ENCODE data around the gene WDFY4.
"Not testable (repeated sequence)": the region's sequence is repeated elsewhere in the genome, so short reads cannot be mapped to it uniquely, and the experiment has no call there.

WDFY4 gene, protein sequence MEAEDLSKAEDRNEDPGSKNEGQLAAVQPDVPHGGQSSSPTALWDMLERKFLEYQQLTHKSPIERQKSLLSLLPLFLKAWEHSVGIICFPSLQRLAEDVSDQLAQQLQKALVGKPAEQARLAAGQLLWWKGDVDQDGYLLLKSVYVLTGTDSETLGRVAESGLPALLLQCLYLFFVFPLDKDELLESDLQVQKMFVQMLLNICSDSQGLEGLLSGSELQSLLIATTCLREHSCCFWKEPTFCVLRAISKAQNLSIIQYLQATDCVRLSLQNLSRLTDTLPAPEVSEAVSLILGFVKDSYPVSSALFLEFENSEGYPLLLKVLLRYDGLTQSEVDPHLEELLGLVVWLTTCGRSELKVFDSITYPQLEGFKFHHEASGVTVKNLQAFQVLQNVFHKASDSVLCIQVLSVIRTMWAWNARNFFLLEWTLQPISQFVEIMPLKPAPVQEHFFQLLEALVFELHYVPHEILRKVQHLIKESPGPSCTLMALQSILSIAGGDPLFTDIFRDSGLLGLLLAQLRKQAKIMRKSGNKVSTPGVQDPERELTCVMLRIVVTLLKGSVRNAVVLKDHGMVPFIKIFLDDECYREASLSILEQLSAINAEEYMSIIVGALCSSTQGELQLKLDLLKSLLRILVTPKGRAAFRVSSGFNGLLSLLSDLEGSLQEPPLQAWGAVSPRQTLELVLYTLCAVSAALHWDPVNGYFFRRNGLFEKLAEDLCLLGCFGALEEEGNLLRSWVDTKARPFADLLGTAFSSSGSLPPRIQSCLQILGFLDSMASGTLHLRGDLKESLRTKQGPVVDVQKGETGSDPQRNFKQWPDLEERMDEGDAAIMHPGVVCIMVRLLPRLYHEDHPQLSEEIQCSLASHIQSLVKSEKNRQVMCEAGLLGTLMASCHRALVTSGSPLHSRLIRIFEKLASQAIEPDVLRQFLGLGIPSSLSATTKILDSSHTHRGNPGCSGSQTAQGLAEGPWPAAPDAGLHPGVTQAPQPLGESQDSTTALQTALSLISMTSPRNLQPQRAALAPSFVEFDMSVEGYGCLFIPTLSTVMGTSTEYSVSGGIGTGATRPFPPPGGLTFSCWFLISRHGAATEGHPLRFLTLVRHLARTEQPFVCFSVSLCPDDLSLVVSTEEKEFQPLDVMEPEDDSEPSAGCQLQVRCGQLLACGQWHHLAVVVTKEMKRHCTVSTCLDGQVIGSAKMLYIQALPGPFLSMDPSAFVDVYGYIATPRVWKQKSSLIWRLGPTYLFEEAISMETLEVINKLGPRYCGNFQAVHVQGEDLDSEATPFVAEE (N-terminal part only)

DNA sequence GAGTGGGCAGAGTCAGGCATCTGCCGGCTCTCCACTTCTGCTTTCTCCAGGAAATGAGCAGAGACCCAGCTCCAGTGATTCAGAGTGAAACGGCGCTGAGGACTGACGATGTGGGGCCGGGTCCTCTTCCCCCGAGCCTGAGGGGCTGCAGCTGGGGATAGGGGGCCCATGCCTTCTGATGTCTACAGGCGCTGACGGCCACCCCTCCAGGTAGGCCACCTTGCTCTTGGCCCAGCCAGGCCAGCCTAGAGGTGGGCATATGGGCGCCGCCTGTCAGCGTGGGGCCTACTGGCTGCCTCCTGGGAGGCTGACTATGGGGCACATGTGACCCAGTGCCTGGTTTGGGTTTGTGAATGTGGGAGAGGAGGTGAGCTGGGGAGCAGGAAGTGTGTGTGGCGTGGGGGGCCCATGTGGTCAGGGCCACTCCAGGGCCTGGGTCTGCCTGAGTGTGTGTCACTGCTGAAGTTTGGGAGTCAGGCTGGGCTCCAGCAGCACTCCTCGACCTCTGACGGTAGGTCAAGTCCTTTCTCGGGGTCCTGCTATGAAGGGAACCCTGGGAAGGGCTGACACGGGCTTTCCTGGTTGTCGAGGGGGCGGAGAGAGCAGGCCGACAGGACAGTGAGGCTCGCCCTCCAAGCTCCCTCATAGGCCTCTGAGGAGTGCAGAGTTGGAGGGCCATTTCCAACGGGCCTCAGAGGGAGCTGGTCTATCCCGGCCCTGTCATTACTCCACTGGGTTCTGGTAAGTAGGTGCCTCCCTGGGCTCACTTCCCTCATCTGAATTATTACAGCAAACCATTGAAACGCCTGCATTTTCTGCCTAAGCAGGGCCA, at the start of gene WDFY4:
TSS of gene WDFY4 (plus strand) at position 82 of the 832 bp plus-strand sequence. CDS start 24,860 bp downstream, outside the sequence.
- DNase-seq (ENCODE audit: low read depth), result no peak

DNA sequence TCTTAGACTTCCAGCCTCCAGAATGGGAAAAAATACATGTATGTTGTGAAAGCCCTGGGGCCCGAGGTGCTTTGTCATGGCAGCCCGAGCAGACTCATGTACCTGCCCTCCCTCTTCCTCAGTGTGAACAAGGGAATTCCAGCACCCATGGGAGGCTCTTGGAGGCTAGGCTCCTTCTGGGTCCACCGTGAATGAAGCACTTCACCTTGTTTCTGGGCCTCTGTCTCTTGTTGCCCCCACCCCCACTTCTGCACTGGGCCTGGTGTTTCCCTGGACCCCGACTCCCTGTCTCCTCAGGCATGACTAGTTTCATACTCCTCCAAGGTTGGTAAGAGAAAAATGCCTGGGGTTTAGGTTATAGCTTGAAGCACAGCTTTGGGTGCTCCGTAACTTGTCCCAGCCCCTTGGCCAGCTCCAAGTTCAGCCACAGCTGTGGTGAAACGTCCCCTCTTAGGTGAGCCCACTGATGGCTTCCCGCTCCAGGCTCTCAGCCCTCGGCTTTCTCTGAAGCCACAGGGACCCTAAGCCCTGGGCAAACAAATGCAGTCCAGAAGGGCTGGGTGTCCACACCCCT, 49.6 kb upstream of the WDFY4 start:
- no peak for DNase-seq (ENCODE audit: low read depth)

DNA sequence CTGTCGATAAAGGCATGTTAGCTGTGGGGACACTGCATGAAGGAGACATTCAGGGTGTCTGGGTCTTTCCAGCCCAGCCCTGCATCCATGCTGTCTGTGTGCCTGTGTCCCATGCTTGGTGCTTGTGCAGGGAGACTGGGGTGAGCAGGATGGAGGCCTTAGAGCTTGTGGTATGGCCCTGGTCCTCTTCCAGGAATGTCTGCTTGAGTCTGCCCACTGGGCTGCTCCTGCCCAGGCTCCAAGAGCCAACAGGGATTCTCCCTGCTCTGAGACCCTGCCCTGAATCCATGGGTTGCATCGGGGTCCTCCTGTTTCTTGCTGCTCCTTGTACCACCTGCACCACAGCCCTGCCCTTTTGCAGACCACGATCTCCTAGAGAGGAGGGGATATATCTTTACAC, 48.4 kb upstream of the WDFY4 start:
- DNase-seq (ENCODE audit: low read depth), result no peak

DNA sequence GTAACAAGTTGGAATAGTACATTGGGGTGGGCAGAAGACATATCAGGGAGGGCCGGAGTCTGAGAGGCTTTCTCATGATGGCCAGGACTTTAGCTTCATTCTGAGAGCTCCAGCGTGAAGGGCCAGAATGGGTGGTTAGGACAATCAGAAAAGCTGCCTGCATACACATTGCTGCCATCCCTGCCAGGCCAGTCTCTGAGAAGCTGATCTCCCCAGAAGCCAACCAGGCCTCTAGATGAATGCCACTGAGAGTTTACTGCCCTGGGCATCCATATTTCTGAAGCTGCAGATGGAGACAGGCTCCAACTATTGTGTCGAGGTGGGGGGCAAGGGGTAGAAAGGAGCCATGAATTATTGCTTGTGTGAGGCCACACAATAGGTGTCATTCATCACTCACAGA, 47.8 kb upstream of the WDFY4 start:
- no peak for DNase-seq (ENCODE audit: low read depth)

DNA sequence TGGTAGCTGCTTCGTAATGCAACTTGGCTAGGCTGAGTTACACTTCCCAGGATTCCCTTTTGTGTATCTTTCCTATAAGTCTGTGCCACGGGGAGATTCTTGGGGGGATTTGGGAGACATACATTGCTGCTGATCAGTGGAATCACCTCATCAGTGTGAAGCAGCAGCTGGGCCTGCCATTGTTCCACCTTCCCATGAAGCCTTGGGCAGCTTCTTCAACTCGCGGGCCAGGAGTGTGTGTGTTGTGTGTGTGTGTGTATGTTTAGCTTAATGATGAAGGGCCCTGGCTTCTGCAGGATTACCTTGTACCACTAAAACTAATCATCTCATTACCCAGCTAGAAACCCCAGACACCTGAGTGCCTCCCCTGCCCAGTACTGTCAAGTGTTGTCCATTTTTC, 46.5 kb upstream of the WDFY4 start:
- no peak for DNase-seq (ENCODE audit: low read depth)

DNA sequence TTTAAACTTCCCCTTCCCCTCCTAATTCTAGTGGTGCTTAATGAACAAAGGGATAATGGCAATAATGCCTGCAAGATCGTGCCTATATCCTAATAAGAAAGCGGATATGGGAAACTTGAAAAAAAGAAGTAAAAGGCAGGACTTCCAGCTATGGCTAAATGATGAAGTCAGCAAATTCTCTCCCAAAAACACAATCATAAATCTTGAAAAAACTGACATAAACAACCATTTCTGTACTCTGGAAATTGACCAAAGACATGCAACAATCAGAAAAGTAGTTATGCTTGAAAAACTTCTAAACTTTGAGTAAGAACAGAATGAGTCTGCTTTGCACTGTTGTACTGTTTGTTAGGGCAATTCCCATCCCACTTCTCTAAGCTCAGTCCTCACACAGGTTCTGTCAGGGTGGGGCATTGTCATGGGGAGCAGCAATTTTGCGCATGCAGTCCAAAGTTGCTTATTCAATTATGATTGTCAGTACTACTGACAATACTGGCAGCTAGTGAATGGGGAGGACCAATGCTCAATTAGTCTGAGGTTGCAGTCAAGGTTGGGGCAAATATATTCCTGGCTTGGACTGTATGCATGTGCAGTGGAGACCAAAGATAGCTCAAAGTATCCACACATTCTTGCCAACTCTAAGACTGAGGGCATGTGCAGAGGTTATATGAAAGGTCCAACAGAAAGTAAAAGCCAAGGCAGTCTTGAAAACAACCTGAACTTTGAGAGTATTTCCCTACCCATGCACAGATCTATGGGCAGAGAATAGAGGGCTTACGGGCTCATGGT, 45.7 kb upstream of the WDFY4 start:
- no peak for DNase-seq (ENCODE audit: low read depth)

DNA sequence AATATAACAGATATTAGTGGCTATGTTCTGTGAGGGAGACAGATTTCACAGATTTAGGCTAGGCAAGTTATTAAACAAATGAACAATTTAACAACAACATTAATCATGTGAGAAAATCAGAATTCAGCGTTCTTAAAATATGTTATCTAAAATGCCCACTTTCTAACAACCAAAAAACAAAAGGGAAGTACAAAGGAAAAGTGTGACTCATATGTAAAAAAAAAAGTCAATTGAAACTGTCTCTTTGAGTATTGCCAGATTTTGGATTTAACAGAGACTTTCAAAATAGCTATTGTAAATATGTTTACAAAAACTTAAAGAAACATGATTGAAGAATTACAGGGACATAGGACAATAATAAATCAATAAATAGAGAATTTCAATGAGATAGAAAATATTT, 45.0 kb upstream of the WDFY4 start:
- DNase-seq (ENCODE audit: low read depth), result no peak

DNA sequence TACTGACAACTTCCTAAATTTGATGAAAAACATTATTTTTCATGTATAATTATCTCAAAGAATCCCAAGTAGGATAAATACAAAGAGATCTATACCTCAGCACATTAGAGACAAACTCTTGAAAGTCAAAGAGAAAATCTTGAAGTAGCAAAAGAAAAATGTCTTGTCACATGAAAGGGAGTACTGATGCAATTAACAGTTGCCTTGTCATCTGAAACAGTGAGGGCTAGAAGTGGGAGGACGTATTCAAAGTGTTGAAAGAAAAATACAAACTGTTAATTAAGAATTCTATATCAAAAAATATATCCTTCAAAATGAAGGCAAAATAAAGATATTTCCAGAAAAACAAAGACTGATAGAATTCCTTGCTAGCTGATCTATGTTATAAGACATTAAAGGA, 44.3 kb upstream of the WDFY4 start:
- no peak for DNase-seq (ENCODE audit: low read depth)

DNA sequence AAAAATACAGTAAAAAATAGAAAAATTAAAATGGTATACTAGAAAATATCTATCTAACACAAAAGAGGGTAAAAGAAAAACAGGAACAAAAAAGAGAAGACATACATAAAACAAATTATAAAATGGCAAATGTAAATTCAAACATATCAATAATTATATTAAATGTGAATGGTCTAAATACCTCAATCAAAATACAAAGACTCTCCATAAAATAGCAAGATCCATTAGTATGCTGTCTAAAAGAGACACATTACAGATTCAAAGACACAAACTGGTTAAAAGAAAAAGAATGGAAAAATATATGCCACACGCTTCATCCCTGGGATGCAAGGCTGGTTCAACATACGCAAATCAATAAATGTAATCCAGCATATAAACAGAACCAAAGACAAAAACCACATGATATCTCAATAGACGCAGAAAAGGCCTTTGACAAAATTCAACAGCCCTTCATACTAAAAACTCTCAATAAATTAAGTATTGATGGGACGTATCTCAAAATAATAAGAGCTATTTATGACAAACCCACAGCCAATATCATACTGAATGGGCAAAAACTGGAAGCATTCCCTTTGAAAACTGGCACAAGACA, 43.5 kb upstream of the WDFY4 start:
- not testable (repeated sequence) for DNase-seq (ENCODE audit: low read depth)

DNA sequence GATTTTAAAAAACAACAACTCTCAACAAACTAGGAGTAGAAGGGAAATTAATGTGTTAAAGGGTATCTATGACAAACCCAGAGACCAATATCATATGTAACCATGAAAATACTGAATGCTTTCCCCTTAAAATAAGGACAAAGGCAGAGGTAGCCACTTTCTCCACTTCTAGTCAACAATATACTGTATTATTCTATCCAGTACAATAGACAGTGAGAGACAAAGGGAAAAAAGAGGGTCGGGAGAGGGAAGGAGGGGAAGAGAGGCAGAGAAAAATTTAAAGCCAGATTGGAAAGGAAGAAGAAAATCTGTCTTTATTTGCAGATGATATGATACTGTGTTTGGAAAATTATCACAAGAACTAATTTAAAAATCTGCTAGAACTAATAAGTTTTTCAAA, 39.1 kb upstream of the WDFY4 start:
- no peak for DNase-seq (ENCODE audit: low read depth)

DNA sequence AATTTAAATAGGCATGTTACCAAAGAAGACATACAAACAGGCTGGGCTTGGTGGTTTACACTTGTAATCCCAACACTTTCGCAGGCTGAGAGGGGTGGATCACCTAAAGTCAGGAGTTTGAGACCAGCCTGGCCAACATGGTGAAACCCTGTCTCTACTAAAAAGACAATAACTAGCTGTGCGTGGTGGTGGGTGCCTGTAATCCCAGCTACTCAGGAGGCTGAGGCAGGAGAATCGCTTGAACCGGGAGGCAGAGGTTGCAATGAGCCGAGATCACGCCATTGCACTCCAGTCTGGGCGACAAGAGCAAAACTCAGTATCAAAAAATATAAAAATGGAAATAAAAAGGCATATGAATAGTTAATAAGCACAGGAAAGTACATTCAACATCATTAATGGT, 37.6 kb upstream of the WDFY4 start:
- DNase-seq (ENCODE audit: low read depth), result not testable (repeated sequence)

DNA sequence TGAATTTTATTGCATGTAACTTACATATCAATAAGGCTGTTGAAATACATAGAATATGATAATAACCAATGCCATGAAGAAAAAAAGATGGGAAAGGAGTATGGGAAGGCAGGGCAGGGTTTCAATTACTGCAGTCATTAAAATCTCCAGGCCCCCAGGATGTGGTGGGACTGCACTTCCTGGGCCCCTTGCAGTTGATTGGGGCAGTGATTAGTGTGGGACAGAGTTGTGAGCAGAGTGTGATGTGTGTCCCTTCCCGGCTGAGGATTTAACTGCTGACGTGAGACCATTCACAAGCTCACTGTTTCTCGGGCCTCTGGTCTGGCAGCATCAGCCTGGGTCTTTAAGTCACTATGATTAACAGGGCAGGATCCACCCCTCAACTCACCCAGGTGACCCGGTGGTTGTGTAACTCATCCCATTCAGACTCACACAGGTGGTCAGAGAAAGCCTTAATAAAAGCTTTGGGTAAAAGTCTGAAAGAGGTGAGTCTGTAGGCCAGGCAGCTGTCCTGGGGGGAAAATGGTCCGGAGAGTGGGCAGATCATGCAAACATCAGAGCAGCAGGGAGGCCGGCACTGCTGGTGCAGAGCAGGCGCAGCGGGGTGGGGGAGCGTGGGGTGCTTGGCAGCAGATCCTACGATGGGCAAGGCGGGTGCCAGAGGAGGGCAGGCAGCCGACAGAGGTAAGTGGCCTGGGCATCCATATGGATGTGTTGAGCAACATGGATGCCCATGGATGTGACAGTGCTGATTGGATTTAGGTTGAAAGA, 36.3 kb upstream of the WDFY4 start:
- DNase-seq (ENCODE audit: low read depth), result no peak

DNA sequence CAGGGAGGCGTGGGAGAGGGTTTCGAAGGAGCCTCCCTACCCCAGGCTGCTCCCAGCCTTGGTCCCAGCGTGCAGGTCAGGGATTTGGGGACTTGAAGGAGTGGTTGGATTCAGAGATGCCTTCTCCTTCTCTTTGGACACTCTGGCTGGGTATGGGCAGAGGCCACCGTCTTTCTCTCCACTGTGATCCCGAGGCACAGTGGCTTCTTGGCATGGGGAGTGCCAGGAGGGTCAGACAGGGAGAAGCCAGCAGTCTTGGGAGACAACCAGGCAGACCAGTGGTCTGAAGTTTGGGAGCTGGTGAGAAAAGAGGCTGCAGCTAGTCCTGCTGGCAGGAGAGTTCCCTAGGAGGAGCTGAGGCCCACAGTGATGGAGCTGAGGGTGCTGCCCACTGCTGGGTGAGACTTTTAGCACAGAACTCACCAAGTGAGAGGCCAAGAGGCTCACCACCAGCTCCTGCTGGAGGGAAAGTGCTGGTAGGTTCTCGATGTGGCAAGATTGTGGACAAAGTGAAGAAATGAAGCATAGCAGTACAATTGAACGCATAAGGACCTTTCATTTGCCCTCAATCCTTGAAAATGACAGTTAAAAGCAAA, 35.2 kb upstream of the WDFY4 start:
- DNase-seq (ENCODE audit: low read depth), result no peak

DNA sequence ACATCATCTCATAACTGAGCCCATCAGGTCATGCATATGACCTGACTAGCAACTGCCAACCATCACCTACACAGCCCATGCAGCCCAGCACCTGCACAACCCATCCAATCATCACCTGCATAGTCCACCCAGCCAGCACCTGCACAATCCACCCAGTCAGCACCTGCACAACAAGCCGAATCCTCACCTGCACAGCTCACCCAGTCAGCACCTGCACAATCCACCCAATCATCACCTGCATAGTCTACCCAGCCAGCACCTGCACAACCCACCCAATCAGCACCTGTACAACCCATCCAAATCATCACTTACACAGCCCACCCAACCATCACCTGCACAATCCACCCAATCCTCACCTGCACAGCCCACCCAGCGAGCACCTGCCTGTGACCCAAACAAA, 33.4 kb upstream of the WDFY4 start:
- no peak for DNase-seq (ENCODE audit: low read depth)

DNA sequence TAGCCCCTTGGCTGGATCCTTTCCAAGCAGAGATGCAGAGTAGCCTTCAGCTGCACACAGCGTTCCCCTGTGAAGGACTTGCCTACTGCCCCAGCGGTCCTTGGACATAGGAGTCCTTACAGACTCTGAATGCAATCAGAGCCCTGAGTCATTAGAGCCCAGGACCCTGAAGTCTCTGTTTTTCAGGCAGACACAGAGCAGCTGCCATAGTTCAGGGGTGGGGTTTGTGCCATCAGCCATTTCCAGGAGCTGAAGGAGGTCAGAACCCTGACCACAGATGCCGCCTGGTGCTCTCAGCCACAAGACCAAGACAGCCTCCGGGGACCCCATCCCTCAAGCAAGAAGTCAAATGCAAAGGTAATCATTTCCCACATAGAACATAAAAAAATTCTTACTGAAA, 32.8 kb upstream of the WDFY4 start:
- no peak for DNase-seq (ENCODE audit: low read depth)

DNA sequence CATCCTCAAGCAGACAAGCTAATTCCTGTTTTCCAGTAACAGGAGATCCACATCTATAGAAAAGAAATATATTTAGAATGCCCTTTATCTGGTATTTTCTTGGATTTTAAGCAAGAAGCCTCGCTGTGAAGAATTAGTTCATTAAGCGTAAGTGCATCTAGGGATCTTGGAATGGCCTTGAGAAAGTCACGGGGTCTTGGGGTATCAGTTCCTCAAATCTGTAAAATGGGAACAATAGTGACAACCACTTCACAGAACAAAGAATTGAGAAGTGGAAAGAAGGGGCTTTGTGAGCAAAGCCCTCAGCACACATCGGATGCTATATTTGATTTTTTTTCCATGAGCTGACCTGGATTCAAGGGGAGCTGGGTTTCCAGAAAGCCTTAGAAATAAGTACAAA, 32.3 kb upstream of the WDFY4 start:
- no peak for DNase-seq (ENCODE audit: low read depth)

DNA sequence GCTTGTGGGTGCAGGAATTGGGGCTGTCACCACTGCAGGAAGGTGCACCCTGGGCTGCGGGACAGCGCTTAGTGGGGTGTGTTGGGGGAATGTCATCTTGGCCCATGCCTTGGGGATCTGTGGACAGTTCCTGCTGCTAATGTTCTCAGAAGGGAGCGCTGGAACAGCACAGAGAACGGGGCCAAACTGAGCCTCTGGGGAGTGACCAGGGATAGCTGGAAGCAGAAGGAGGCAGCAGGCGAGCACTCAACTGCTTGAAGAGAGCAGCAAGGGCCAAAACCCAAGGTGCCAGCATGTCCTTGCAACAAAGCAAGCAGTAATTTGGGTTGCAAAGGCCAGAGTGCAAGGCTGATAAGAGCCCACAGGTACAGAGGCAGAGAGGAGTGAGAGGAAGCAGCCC, 31.3 kb upstream of the WDFY4 start:
- DNase-seq (ENCODE audit: low read depth), result no peak

DNA sequence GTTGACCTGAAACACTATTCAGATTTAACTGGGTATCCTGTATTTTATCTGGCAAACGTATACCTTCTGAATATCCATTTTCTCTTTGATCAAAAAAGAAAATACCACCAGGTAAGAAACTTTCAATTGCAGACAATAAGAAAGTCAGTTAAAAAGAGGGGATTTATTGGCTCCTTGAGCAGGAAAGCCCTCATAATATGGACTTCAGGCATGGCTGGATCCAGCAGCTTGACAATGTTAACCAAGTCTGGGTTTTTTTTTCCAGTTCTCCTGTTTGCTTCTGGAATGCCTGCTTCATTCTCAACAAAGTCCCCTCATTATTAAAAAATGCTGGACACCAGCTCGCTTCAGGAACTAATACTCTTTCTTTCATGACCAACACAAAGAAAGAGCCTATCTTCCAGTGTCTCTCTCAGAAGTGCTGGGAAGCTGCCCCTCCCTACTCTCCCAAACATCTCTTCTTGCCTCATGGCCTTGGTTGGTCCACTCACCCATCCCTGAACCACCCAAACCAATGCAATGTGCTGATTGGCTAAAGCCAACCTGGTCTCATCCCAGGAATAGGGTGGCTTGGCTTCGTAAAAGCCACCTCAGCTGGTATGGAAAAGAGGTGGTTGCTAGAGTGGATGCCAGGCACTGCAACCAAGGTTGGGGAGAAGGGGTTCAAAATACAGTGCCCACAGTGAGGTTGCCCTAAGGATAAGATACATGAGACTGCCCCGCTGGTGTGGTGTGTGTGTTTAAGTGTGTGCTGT, 30.6 kb upstream of the WDFY4 start:
- DNase-seq (ENCODE audit: low read depth), result no peak
